Osteocyte (in vitro differentiated cells): Measurements from ENCODE around the gene SMPD2. TPM values are rescaled to one million over a fixed set of nuclear protein-coding genes. Genes with fewer than 3 reads are reported as not detected.

ENCODE experiments used
- DNase-seq: peaks from one replicate; pipeline ENCODE4 v3.0.0; 2021; ENCODE audit warnings: mixed read lengths; ENCODE audit not compliant: unreplicated experiment; ENCODE audit errors: extremely low spot score
- H3K27ac Mint-ChIP-seq: one replicate; pipeline ENCODE4 v1.8.0; 2021; ENCODE audit warnings: mild to moderate bottlenecking, mixed read lengths; ENCODE audit not compliant: unreplicated experiment
- H3K27me3 Mint-ChIP-seq: one replicate; pipeline ENCODE4 v1.8.0; 2021; ENCODE audit warnings: mixed read lengths; ENCODE audit not compliant: unreplicated experiment
- H3K36me3 Mint-ChIP-seq: one replicate; pipeline ENCODE4 v1.8.0; 2021; ENCODE audit warnings: mixed read lengths; ENCODE audit not compliant: unreplicated experiment
- H3K4me1 Mint-ChIP-seq: one replicate; pipeline ENCODE4 v1.8.0; 2021; ENCODE audit warnings: mixed read lengths; ENCODE audit not compliant: unreplicated experiment
- H3K4me3 Mint-ChIP-seq: one replicate; pipeline ENCODE4 v1.8.0; 2021; ENCODE audit warnings: mild to moderate bottlenecking, moderate library complexity, mixed read lengths; ENCODE audit not compliant: unreplicated experiment
- H3K9me3 Mint-ChIP-seq: one replicate; pipeline ENCODE4 v1.8.0; 2021; ENCODE audit warnings: mixed read lengths; ENCODE audit not compliant: unreplicated experiment
- total RNA-seq: library from RNA; stranded (reverse); gene quantifications from 2 replicates; pipeline ENCODE4 v1.2.1, GENCODE V29; 2021
- TF ChIP-seq, protein P1 (sequence below): fragments of 200-600 bp; sonication (generic); IDR thresholded peaks from 2 replicates; pipeline ENCODE4 v1.5.0; 2021; ENCODE audit warnings: antibody characterized with exemption, mild to moderate bottlenecking, moderate library complexity

SMPD2 gene
- total RNA-seq, 1 donor from 2014 or later: 10.1 TPM

DNA sequence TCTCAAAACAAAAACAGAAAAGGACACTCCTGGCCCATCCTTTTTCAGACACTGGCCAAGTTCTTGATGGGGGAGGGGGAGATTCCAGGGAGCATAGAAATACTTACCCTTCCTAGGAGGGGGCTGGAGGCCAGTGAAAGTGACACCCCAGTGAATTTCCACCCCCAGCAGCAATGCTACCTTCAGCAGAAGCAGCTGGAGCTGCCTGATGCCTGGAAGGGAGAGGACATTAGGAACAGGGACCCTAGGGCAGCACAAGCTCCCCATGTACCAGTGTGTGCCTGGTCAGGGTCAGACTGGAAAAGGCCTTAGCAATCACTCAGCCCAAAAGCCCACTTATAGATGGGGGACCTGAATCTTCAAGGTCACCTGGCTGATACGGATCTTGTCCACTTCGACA, 12.6 kb downstream of the SMPD2 start:
- Mint-ChIP-seq H3K4me1 (peaks cover 20% of the 10 kb centered on the region), H3K4me3 (no peak overlapping the region), H3K27me3 (no peaks in the 10 kb centered on the region), H3K36me3 (no peaks in the 10 kb centered on the region), H3K9me3 (no peaks in the 10 kb centered on the region), H3K27ac (no peak overlapping the region)
- TF ChIP-seq, protein P1, sequence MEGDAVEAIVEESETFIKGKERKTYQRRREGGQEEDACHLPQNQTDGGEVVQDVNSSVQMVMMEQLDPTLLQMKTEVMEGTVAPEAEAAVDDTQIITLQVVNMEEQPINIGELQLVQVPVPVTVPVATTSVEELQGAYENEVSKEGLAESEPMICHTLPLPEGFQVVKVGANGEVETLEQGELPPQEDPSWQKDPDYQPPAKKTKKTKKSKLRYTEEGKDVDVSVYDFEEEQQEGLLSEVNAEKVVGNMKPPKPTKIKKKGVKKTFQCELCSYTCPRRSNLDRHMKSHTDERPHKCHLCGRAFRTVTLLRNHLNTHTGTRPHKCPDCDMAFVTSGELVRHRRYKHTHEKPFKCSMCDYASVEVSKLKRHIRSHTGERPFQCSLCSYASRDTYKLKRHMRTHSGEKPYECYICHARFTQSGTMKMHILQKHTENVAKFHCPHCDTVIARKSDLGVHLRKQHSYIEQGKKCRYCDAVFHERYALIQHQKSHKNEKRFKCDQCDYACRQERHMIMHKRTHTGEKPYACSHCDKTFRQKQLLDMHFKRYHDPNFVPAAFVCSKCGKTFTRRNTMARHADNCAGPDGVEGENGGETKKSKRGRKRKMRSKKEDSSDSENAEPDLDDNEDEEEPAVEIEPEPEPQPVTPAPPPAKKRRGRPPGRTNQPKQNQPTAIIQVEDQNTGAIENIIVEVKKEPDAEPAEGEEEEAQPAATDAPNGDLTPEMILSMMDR: no peak
- no peak for DNase-seq

DNA sequence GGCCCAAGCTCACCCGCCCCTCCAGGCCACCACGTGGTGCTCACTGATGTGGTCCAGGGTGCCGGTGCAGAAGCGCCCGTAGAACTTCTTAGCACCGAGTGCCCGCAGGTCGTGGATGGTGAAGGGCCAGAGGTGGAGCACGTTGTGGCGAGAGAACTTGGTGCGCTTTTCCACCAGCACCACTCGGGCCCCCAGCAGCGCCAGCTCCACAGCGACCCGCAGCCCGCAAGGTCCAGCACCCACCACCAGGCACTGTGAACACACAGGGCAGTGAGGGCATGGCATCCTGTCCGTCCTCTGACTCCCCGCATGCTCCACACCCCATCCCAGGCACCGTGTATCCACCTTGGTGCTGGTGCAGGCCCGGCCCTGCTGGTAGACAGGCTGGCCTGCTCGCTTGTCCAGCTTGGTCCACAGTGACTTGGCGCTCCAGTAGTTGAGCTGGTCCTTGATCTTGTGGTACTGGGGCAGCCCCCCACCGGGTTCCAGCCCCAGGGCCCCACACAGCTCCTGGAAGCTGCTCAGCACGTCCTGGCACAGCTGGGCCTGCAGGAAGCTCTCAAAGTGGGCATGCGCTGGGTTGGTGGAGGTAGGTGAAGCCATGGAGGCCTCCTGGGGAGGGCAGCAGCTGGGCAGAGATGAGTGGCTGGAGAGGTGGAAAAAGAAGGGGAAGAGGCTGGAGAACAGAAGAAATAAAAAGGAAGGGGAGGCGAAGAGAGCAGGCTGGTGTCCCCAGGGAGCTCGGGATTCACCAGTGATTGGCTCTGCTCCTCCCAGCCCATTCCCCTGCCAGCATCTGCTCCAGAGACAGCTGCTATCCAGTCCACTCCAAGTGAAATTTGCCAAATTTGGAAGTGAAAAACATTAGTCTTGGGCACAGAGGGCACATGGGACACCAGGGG, 13.3 kb downstream of the SMPD2 start:
- Mint-ChIP-seq H3K27ac (peak overlapping the region; percentile 73), H3K4me1 (peaks cover 20% of the 10 kb centered on the region), H3K9me3 (no peaks in the 10 kb centered on the region), H3K4me3 (peak overlapping the region; percentile 92), H3K27me3 (no peaks in the 10 kb centered on the region), H3K36me3 (no peaks in the 10 kb centered on the region)
- peak; percentile 83 for DNase-seq
- TF ChIP-seq, protein P1: no peak

DNA sequence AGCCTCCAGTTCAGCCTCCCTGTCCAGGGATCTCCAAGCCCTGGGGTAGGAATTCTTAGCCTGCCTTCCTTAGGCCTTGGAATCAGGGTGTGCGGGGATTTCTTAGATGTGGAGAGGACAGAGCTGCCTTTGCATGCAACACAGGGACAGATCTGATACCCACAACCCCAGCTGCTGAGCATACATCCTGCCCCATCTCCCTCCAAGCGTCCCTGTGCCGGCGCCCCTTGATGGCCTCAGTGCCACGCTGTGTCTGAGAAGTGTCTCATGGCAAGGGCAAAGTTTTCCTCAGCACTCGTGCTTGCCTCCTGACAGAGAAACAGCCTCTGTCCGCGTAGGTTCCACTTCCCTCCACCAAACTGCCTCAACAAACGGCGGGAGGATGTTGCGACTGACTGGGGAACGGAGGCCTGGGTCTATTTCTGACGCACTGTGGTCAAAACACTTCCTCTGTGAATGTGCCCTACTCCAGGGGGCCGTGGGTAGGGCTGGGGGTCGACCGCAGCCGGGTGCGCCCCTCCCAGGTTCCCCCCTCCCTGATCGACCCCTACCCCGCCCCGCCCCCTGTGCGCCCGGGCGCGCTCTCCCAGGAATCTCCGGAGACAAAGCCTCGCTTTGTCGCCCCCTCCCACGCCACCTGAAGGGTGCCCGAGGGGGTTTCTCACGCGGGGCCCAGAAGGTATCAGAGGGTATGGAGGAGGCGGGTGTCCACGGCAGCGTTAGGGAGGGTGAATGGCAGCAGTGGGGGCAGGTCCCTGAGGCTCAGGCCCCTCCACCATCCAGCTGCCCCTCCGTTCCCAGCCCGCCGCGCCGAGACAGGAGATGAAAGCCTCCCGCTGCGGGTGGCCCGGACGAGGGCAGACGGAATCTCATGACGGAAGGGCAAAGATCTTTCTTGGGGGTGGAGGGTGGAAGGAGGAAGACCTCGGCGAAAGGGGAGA, 14.2 kb downstream of the SMPD2 start:
- H3K4me3 Mint-ChIP-seq: peak overlapping the region; percentile 92
- peak; percentile 81 for DNase-seq
- TF ChIP-seq, protein P1: no peak
- H3K36me3 Mint-ChIP-seq: no peaks in the 10 kb centered on the region
- H3K4me1 Mint-ChIP-seq: peaks cover 20% of the 10 kb centered on the region
- H3K9me3 Mint-ChIP-seq: no peaks in the 10 kb centered on the region
- H3K27ac Mint-ChIP-seq: peak overlapping the region; percentile 85
- H3K27me3 Mint-ChIP-seq: no peaks in the 10 kb centered on the region

GRCh38 chr6:109455437-109456110, 15.1 kb downstream of the SMPD2 start, which contains the start of gene MICAL1:
TSS of gene MICAL1 (minus strand) at chr6:109455772. CDS start at chr6:109454196, 1,576 bp downstream.
- H3K27me3 Mint-ChIP-seq: no peaks in the 10 kb centered on the region
- TF ChIP-seq, protein P1: peak; percentile 29
- no peaks in the 10 kb centered on the region for H3K36me3 Mint-ChIP-seq
- H3K9me3 Mint-ChIP-seq: no peaks in the 10 kb centered on the region
- peaks cover 20% of the 10 kb centered on the region for H3K4me1 Mint-ChIP-seq
- no peak for DNase-seq
- H3K27ac Mint-ChIP-seq: peak within 1 kb of the TSS; percentile 85
- peak within 1 kb of the TSS; percentile 92 for H3K4me3 Mint-ChIP-seq
